ENCODE measurements around the gene ZNF784.

- TF ChIP-seq POLR2A (IDR thresholded peaks at IDR 0.05) (no peak), CTCF (IDR thresholded peaks at IDR 0.05) (no peak)
Measured at GRCh38 chr19:55616395-55616875, 7.9 kb downstream of the ZNF784 start.
